Measurements from ENCODE around the gene TMEM234.

TMEM234 gene

GRCh38 chr1:32186491-32186890 is 35.7 kb downstream of the TMEM234 start:
- H3K27me3 ChIP-seq (ENCODE audit: low read length) = no peaks in the 10 kb centered on the region
- H3K36me3 ChIP-seq (ENCODE audit: low read length) = peaks cover 27% of the 10 kb centered on the region
- H3F3A ChIP-seq (ENCODE audit: insufficient read depth) = no peaks in the 10 kb centered on the region
- peak overlapping the region; percentile 11 for H3K27ac ChIP-seq (ENCODE audit: low read depth, low read length)
- peaks cover 61% of the 10 kb centered on the region for H3K79me2 ChIP-seq (ENCODE audit: insufficient read depth, low read length)
- no peak overlapping the region for H3K9ac ChIP-seq (ENCODE audit: low read length)
- no peak overlapping the region for H3K4me2 ChIP-seq (ENCODE audit: low read depth, low read length, poor library complexity, severe bottlenecking)
- H4K20me1 ChIP-seq (ENCODE audit: low read depth, low read length) = peaks cover 4% of the 10 kb centered on the region; the same call in 1 of the 2 replicates
- H3K9me3 ChIP-seq (ENCODE audit: insufficient read depth, low read length) = no peaks in the 10 kb centered on the region
- no peak overlapping the region for H2AFZ ChIP-seq (ENCODE audit: low read depth, low read length, severe bottlenecking)
- no peak overlapping the region for H3K4me3 ChIP-seq (ENCODE audit: insufficient read depth, low read length, poor library complexity, severe bottlenecking)
- TF ChIP-seq EZH2phosphoT487 (conservative IDR thresholded peaks at IDR 0.05; ENCODE audit: low read length) = no peak
- TF ChIP-seq CTCF (IDR thresholded peaks at IDR 0.05; ENCODE audit: insufficient read depth, low read length, poor library complexity, severe bottlenecking) = no peak
- H3K9me2 ChIP-seq (replicated peaks; ENCODE audit: insufficient read depth, low read length) = no peaks in the 10 kb centered on the region

GRCh38 chr1:32186077-32186476 is 36.1 kb downstream of the TMEM234 start:
- Histone ChIP-seq H3K27me3 (ENCODE audit: low read length) (no peaks in the 10 kb centered on the region), H3K27ac (ENCODE audit: low read depth, low read length) (peak overlapping the region; percentile 11), H3K4me2 (ENCODE audit: low read depth, low read length, poor library complexity, severe bottlenecking) (no peak overlapping the region), H3F3A (ENCODE audit: insufficient read depth) (0 out of 2 replicates have a peak, but pooled peaks cover 1% of the 10 kb centered on the region), H4K20me1 (ENCODE audit: low read depth, low read length) (peaks cover 4% of the 10 kb centered on the region; the same call in 1 of the 2 replicates), H3K9me2 (replicated peaks; ENCODE audit: insufficient read depth, low read length) (no peaks in the 10 kb centered on the region), H2AFZ (ENCODE audit: low read depth, low read length, severe bottlenecking) (no peak overlapping the region), H3K9ac (ENCODE audit: low read length) (no peak overlapping the region), H3K4me3 (ENCODE audit: insufficient read depth, low read length, poor library complexity, severe bottlenecking) (no peak overlapping the region), H3K9me3 (ENCODE audit: insufficient read depth, low read length) (no peaks in the 10 kb centered on the region), H3K36me3 (ENCODE audit: low read length) (peaks cover 24% of the 10 kb centered on the region), H3K79me2 (ENCODE audit: insufficient read depth, low read length) (peaks cover 65% of the 10 kb centered on the region)
- TF ChIP-seq EZH2phosphoT487 (conservative IDR thresholded peaks at IDR 0.05; ENCODE audit: low read length) (no peak), CTCF (IDR thresholded peaks at IDR 0.05; ENCODE audit: insufficient read depth, low read length, poor library complexity, severe bottlenecking) (no peak)

- no peaks in the 10 kb centered on the region for H3K27me3 ChIP-seq (ENCODE audit: low read length)
- H3K4me3 ChIP-seq (ENCODE audit: insufficient read depth, low read length, poor library complexity, severe bottlenecking) = no peak overlapping the region
- H4K20me1 ChIP-seq (ENCODE audit: low read depth, low read length) = peaks cover 4% of the 10 kb centered on the region; the same call in 1 of the 2 replicates
- H2AFZ ChIP-seq (ENCODE audit: low read depth, low read length, severe bottlenecking) = no peak overlapping the region
- H3K9me3 ChIP-seq (ENCODE audit: insufficient read depth, low read length) = no peaks in the 10 kb centered on the region
- TF ChIP-seq CTCF (IDR thresholded peaks at IDR 0.05; ENCODE audit: insufficient read depth, low read length, poor library complexity, severe bottlenecking) = no peak
- TF ChIP-seq EZH2phosphoT487 (conservative IDR thresholded peaks at IDR 0.05; ENCODE audit: low read length) = no peak
- H3F3A ChIP-seq (ENCODE audit: insufficient read depth) = peaks cover 7% of the 10 kb centered on the region; the same call in 1 of the 2 replicates
- no peak overlapping the region for H3K27ac ChIP-seq (ENCODE audit: low read depth, low read length)
- H3K9ac ChIP-seq (ENCODE audit: low read length) = no peak overlapping the region
- H3K36me3 ChIP-seq (ENCODE audit: low read length) = peaks cover 24% of the 10 kb centered on the region
- no peaks in the 10 kb centered on the region for H3K9me2 ChIP-seq (replicated peaks; ENCODE audit: insufficient read depth, low read length)
- peaks cover 74% of the 10 kb centered on the region for H3K79me2 ChIP-seq (ENCODE audit: insufficient read depth, low read length)
- H3K4me2 ChIP-seq (ENCODE audit: low read depth, low read length, poor library complexity, severe bottlenecking) = no peak overlapping the region
Observed at GRCh38 chr1:32184650-32185049, 37.5 kb downstream of the TMEM234 start.

Data from SU-DHL-6 (cell line).